ENCODE data around the gene COLGALT1. TPM values are rescaled to one million over a fixed set of nuclear protein-coding genes. Genes with fewer than 3 reads are reported as not detected.
A peak's percentile ranks its signal among the peaks of the same experiment; 100 is the strongest.

The COLGALT1 gene
- total and polyA plus RNA-seq, 7 experiments from 2014 or later: 13.2 to 70.6 (median 57.6) TPM

- ChIA-PET CTCF (no interaction called here), POLR2A (no interaction called here)
- Mint-ChIP-seq H3K36me3 (peaks cover 3 to 33% (median 6%) of the 10 kb centered on the region in 5 donors), H3K4me3 (no peak overlapping the region), H3K4me1 (peaks cover 0 to 11% (median 3%) of the 10 kb centered on the region in 7 donors), H3K27me3 (no peaks in the 10 kb centered on the region), H3K27ac (peak overlapping the region in 1 of 9 donors; percentile 54), H3K9me3 (no peaks in the 10 kb centered on the region)
- DNase-seq: no peak
- Histone ChIP-seq H3K9me3 (ENCODE audit: control insufficient read depth in 2 of 3, low read length in 3 of 3) (no peaks in the 10 kb centered on the region), H3K4me3 (ENCODE audit: low read length) (no peak overlapping the region), H3K4me1 (ENCODE audit: control insufficient read depth in 2 of 2, insufficient read depth in 2 of 2, low read length in 2 of 2) (no peaks in the 10 kb centered on the region), H3K27me3 (ENCODE audit: control insufficient read depth in 2 of 2, insufficient read depth in 2 of 2, low read length in 2 of 2) (no peaks in the 10 kb centered on the region), H3K36me3 (ENCODE audit: control insufficient read depth in 2 of 3, insufficient read depth in 3 of 3, low read length in 3 of 3) (peaks cover 0 to 78% (median 18%) of the 10 kb centered on the region in 3 experiments), H3K27ac (ENCODE audit: low read depth, low read length) (no peak overlapping the region)
- intact Hi-C loops (cut with micrococcal nuclease): no loop called here
- ATAC-seq: no peak
Observed at GRCh38 chr19:17577457-17578097, 22.1 kb downstream of the COLGALT1 start.

GRCh38 chr19:17579661-17580244 lies 24.3 kb downstream of the COLGALT1 start:
- Mint-ChIP-seq H3K9me3 (no peaks in the 10 kb centered on the region), H3K27ac (peak overlapping the region in 5 of 9 donors; percentile 37 to 68 (median 59)), H3K27me3 (no peaks in the 10 kb centered on the region), H3K4me3 (no peak overlapping the region), H3K36me3 (peaks cover 0 to 28% (median 6%) of the 10 kb centered on the region in 5 donors), H3K4me1 (peaks cover 0 to 9% (median 0%) of the 10 kb centered on the region in 7 donors)
- peak in 3 of 9 donors; percentile 15 to 48 (median 30) for DNase-seq
- Histone ChIP-seq H3K36me3 (ENCODE audit: control insufficient read depth in 2 of 3, insufficient read depth in 3 of 3, low read length in 3 of 3) (peaks cover 0 to 73% (median 15%) of the 10 kb centered on the region in 3 experiments), H3K27ac (ENCODE audit: low read depth, low read length) (no peak overlapping the region), H3K4me3 (ENCODE audit: low read length) (no peak overlapping the region), H3K27me3 (ENCODE audit: control insufficient read depth in 2 of 2, insufficient read depth in 2 of 2, low read length in 2 of 2) (no peaks in the 10 kb centered on the region), H3K4me1 (ENCODE audit: control insufficient read depth in 2 of 2, insufficient read depth in 2 of 2, low read length in 2 of 2) (no peaks in the 10 kb centered on the region), H3K9me3 (ENCODE audit: control insufficient read depth in 2 of 3, low read length in 3 of 3) (no peaks in the 10 kb centered on the region)
- intact Hi-C loops (cut with micrococcal nuclease): no loop called here
- CTCF ChIA-PET: interaction anchor here (0.8 kb wide), 1 partner anchor 84 kb away, joined by 3 read pairs; no protein-coding TSS in a partner anchor
- POLR2A ChIA-PET: no interaction called here
- peak; percentile 77 for ATAC-seq

- CTCF ChIA-PET: no interaction called here
- no peak overlapping the region for H3K4me3 ChIP-seq (ENCODE audit: low read length)
- no peaks in the 10 kb centered on the region for H3K27me3 ChIP-seq (ENCODE audit: control insufficient read depth in 2 of 2, insufficient read depth in 2 of 2, low read length in 2 of 2)
- no peak for ATAC-seq
- DNase-seq: no peak
- H3K36me3 ChIP-seq (ENCODE audit: control insufficient read depth in 2 of 3, insufficient read depth in 3 of 3, low read length in 3 of 3): peaks cover 0 to 69% (median 14%) of the 10 kb centered on the region in 3 experiments
- H3K4me3 Mint-ChIP-seq: no peak overlapping the region
- no peaks in the 10 kb centered on the region for H3K9me3 ChIP-seq (ENCODE audit: control insufficient read depth in 2 of 3, low read length in 3 of 3)
- peaks cover 0 to 28% (median 6%) of the 10 kb centered on the region in 5 donors for H3K36me3 Mint-ChIP-seq
- no peaks in the 10 kb centered on the region for H3K27me3 Mint-ChIP-seq
- peaks cover 0 to 9% (median 0%) of the 10 kb centered on the region in 7 donors for H3K4me1 Mint-ChIP-seq
- H3K27ac ChIP-seq (ENCODE audit: low read depth, low read length): no peak overlapping the region
- peak overlapping the region in 1 of 9 donors; percentile 43 for H3K27ac Mint-ChIP-seq
- POLR2A ChIA-PET: no interaction called here
- intact Hi-C loops (cut with micrococcal nuclease): no loop called here
- no peaks in the 10 kb centered on the region for H3K4me1 ChIP-seq (ENCODE audit: control insufficient read depth in 2 of 2, insufficient read depth in 2 of 2, low read length in 2 of 2)
- H3K9me3 Mint-ChIP-seq: no peaks in the 10 kb centered on the region
Observed at GRCh38 chr19:17580470-17581144, 25.2 kb downstream of the COLGALT1 start.

GRCh38 chr19:17581211-17581874 lies 25.9 kb downstream of the COLGALT1 start:
- no peak overlapping the region for H3K4me3 Mint-ChIP-seq
- ATAC-seq: no peak
- peaks cover 0 to 24% (median 6%) of the 10 kb centered on the region in 5 donors for H3K36me3 Mint-ChIP-seq
- H3K27me3 Mint-ChIP-seq: no peaks in the 10 kb centered on the region
- Histone ChIP-seq H3K9me3 (ENCODE audit: control insufficient read depth in 2 of 3, low read length in 3 of 3) (no peaks in the 10 kb centered on the region), H3K4me1 (ENCODE audit: control insufficient read depth in 2 of 2, insufficient read depth in 2 of 2, low read length in 2 of 2) (no peaks in the 10 kb centered on the region), H3K36me3 (ENCODE audit: control insufficient read depth in 2 of 3, insufficient read depth in 3 of 3, low read length in 3 of 3) (peaks cover 0 to 62% (median 14%) of the 10 kb centered on the region in 3 experiments), H3K27ac (ENCODE audit: low read depth, low read length) (no peak overlapping the region), H3K27me3 (ENCODE audit: control insufficient read depth in 2 of 2, insufficient read depth in 2 of 2, low read length in 2 of 2) (no peaks in the 10 kb centered on the region), H3K4me3 (ENCODE audit: low read length) (no peak overlapping the region)
- no peak overlapping the region for H3K27ac Mint-ChIP-seq
- no peaks in the 10 kb centered on the region for H3K9me3 Mint-ChIP-seq
- intact Hi-C loops (cut with micrococcal nuclease): no loop called here
- CTCF ChIA-PET: no interaction called here
- no peak for DNase-seq
- POLR2A ChIA-PET: interaction anchor here (0.7 kb wide), 1 partner anchor 140 kb away, joined by 4 read pairs; no protein-coding TSS in a partner anchor
- H3K4me1 Mint-ChIP-seq: peaks cover 0 to 9% (median 0%) of the 10 kb centered on the region in 7 donors

GRCh38 chr19:17582613-17583012 lies 27.2 kb downstream of the COLGALT1 start:
- H3K4me1 Mint-ChIP-seq: peaks cover 0 to 9% (median 0%) of the 10 kb centered on the region in 7 donors
- ATAC-seq (no peak), DNase-seq (no peak)
- Histone ChIP-seq H3K36me3 (ENCODE audit: control insufficient read depth in 2 of 3, insufficient read depth in 3 of 3, low read length in 3 of 3) (peaks cover 0 to 53% (median 14%) of the 10 kb centered on the region in 3 experiments), H3K27me3 (ENCODE audit: control insufficient read depth in 2 of 2, insufficient read depth in 2 of 2, low read length in 2 of 2) (no peaks in the 10 kb centered on the region), H3K9me3 (ENCODE audit: control insufficient read depth in 2 of 3, low read length in 3 of 3) (no peaks in the 10 kb centered on the region), H3K27ac (ENCODE audit: low read depth, low read length) (no peak overlapping the region), H3K4me1 (ENCODE audit: control insufficient read depth in 2 of 2, insufficient read depth in 2 of 2, low read length in 2 of 2) (no peaks in the 10 kb centered on the region), H3K4me3 (ENCODE audit: low read length) (no peak overlapping the region)
- CTCF ChIA-PET: no interaction called here
- H3K4me3 Mint-ChIP-seq: no peak overlapping the region
- peak overlapping the region in 1 of 9 donors; percentile 38 for H3K27ac Mint-ChIP-seq
- no peaks in the 10 kb centered on the region for H3K27me3 Mint-ChIP-seq
- H3K9me3 Mint-ChIP-seq: no peaks in the 10 kb centered on the region
- intact Hi-C loops (cut with micrococcal nuclease): no loop called here
- POLR2A ChIA-PET: interaction anchor here (0.6 to 0.7 kb wide), 2 partner anchors 72 to 1327 kb away, joined by 3 read pairs; no protein-coding TSS in a partner anchor
- peaks cover 0 to 21% (median 6%) of the 10 kb centered on the region in 5 donors for H3K36me3 Mint-ChIP-seq

GRCh38 chr19:17584132-17584531 lies 28.7 kb downstream of the COLGALT1 start:
- Mint-ChIP-seq H3K9me3 (no peaks in the 10 kb centered on the region), H3K27ac (no peak overlapping the region), H3K4me1 (peaks cover 0 to 9% (median 0%) of the 10 kb centered on the region in 7 donors), H3K4me3 (no peak overlapping the region), H3K36me3 (peaks cover 0 to 18% (median 6%) of the 10 kb centered on the region in 5 donors), H3K27me3 (no peaks in the 10 kb centered on the region)
- H3K4me3 ChIP-seq (ENCODE audit: low read length): no peak overlapping the region
- no peaks in the 10 kb centered on the region for H3K4me1 ChIP-seq (ENCODE audit: control insufficient read depth in 2 of 2, insufficient read depth in 2 of 2, low read length in 2 of 2)
- no peaks in the 10 kb centered on the region for H3K27me3 ChIP-seq (ENCODE audit: control insufficient read depth in 2 of 2, insufficient read depth in 2 of 2, low read length in 2 of 2)
- H3K9me3 ChIP-seq (ENCODE audit: control insufficient read depth in 2 of 3, low read length in 3 of 3): no peaks in the 10 kb centered on the region
- no peak for ATAC-seq
- CTCF ChIA-PET: interaction anchor here (0.7 to 0.9 kb wide), 2 partner anchors 14 to 59 kb away, joined by 3 to 4 read pairs; no protein-coding TSS in a partner anchor
- intact Hi-C loops (cut with micrococcal nuclease): no loop called here
- POLR2A ChIA-PET: no interaction called here
- DNase-seq: no peak
- H3K27ac ChIP-seq (ENCODE audit: low read depth, low read length): no peak overlapping the region
- peaks cover 0 to 38% (median 14%) of the 10 kb centered on the region in 3 experiments for H3K36me3 ChIP-seq (ENCODE audit: control insufficient read depth in 2 of 3, insufficient read depth in 3 of 3, low read length in 3 of 3)

All from naive thymus-derived CD4-positive, alpha-beta T cell (primary cell).